ENCODE data around the gene GPR84. TPM values are rescaled to one million over a fixed set of nuclear protein-coding genes. Genes with fewer than 3 reads are reported as not detected.
"Not testable (repeated sequence)": the region's sequence is repeated elsewhere in the genome, so short reads cannot be mapped to it uniquely, and the experiment has no call there.

GPR84 gene
- total RNA-seq, 3 donors from 2014 or later: 0.13 to 0.49 TPM; not detected in 1

- no peak overlapping the region for H3K4me3 Mint-ChIP-seq
- peaks cover 16% of the 10 kb centered on the region for H3K4me1 Mint-ChIP-seq (ENCODE audit: low read depth)
- ATAC-seq (peak; percentile 95 to 96), DNase-seq (peak; percentile 86)
- H3K27me3 Mint-ChIP-seq (ENCODE audit: low read depth): no peaks in the 10 kb centered on the region
- no peaks in the 10 kb centered on the region for H3K9me3 Mint-ChIP-seq
- no peaks in the 10 kb centered on the region for H3K36me3 Mint-ChIP-seq (ENCODE audit: insufficient read depth)
These were observed 5.1 kb downstream of the GPR84 start for GRCh38 chr12:54358945-54359761.

- no peaks in the 10 kb centered on the region for H3K36me3 Mint-ChIP-seq (ENCODE audit: insufficient read depth)
- H3K9me3 Mint-ChIP-seq: no peaks in the 10 kb centered on the region
- ATAC-seq (peak in 1 of 2 donors; percentile 14), DNase-seq (peak; percentile 27)
- H3K4me3 Mint-ChIP-seq: no peak overlapping the region
- H3K4me1 Mint-ChIP-seq (ENCODE audit: low read depth): peaks cover 8% of the 10 kb centered on the region
- no peaks in the 10 kb centered on the region for H3K27me3 Mint-ChIP-seq (ENCODE audit: low read depth)
These were observed 5.9 kb downstream of the GPR84 start for GRCh38 chr12:54358191-54358944.

GRCh38 chr12:54357506-54358190, 6.6 kb downstream of the GPR84 start:
- Mint-ChIP-seq H3K27me3 (ENCODE audit: low read depth) (no peaks in the 10 kb centered on the region), H3K9me3 (no peaks in the 10 kb centered on the region), H3K36me3 (ENCODE audit: insufficient read depth) (no peaks in the 10 kb centered on the region), H3K4me3 (no peak overlapping the region), H3K4me1 (ENCODE audit: low read depth) (peaks cover 10% of the 10 kb centered on the region)
- no peak for DNase-seq
- no peak for ATAC-seq

DNA sequence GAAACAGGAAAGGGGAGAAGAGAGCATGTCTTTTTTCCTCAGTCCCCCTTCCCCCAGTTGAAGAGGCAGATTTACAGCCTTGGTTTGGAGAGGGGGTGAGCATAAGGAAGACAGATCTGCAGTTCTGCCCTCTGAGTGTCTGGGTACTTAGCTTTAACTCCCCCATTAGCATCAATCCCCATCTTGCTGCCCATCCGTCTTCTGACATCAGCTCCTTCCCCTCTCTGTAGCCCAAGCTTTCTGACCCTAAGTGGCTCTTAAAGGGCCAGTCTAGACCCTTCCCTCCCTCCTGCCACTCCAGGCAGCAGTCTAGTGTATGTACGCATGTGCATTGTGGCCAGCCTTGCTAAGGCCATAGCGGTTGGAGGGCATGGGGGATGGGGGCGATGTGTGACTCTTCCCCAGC, 7.3 kb downstream of the GPR84 start:
- H3K4me3 Mint-ChIP-seq: no peak overlapping the region
- DNase-seq (no peak), ATAC-seq (no peak)
- no peaks in the 10 kb centered on the region for H3K27me3 Mint-ChIP-seq (ENCODE audit: low read depth)
- H3K4me1 Mint-ChIP-seq (ENCODE audit: low read depth): peaks cover 17% of the 10 kb centered on the region
- no peaks in the 10 kb centered on the region for H3K9me3 Mint-ChIP-seq
- H3K36me3 Mint-ChIP-seq (ENCODE audit: insufficient read depth): peaks cover under 1% of the 10 kb centered on the region

DNA sequence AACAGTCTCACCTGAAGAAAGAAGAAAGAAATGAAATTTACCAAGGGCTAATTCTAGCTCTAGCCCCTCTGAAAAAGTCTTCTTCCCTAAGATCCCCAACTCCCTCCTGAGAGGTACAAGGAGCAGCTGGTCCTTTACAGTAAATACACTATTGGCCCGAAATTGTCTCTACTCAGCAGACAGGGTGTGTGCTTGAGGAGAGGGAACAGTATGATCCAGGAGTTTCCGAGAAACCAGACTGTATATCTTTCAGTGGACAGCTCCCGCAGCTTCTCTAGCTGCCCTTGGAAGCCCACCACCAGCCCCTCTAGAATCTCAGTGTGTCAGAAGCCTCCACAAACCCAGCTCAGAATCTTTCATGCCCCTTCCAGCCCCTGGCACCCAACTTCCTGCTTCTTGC, 8.1 kb downstream of the GPR84 start:
- no peak for ATAC-seq
- no peak for DNase-seq
- Mint-ChIP-seq H3K27me3 (ENCODE audit: low read depth) (no peaks in the 10 kb centered on the region), H3K36me3 (ENCODE audit: insufficient read depth) (peaks cover 7% of the 10 kb centered on the region), H3K9me3 (no peaks in the 10 kb centered on the region), H3K4me1 (ENCODE audit: low read depth) (peaks cover 24% of the 10 kb centered on the region), H3K4me3 (no peak overlapping the region)

DNA sequence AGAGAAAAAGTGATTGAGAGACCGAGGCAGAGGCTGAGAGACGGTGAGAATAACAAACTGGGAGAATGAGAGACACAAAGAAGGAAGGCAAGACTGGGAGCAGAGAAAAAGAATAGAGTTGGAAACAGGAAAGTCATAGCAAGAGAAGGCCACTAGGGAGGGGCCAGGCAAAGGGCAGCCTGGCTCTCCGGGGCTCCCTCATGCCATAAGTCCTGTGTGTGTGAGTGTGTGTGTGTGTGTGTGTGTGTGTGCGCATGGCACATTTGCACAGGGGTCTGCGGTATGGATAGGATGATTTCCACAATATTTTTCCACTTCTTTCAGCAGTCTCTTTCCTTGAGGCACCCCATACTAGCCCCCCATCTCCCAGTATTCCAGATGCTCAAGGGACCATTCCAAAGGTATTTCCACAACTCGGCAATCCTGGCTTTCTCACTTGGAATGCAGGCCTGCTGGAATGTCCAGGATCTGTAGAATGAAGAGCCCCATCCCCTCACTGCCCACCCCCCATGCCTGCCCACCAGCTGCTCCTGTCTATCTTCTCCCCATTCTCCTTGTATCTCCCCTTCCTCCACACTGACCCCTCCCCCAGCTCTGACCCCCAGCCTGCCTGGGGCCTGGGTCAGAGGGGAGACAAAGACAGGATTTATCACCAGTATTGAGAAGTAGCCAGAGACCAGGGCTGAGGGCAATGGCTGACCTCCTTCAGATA, 9.0 kb downstream of the GPR84 start:
- H3K4me3 Mint-ChIP-seq: no peak overlapping the region
- peaks cover 17% of the 10 kb centered on the region for H3K36me3 Mint-ChIP-seq (ENCODE audit: insufficient read depth)
- no peaks in the 10 kb centered on the region for H3K9me3 Mint-ChIP-seq
- ATAC-seq (no peak), DNase-seq (no peak)
- no peaks in the 10 kb centered on the region for H3K27me3 Mint-ChIP-seq (ENCODE audit: low read depth)
- peaks cover 19% of the 10 kb centered on the region for H3K4me1 Mint-ChIP-seq (ENCODE audit: low read depth)

- not testable (repeated sequence) for DNase-seq; H3K9me3 Mint-ChIP-seq; H3K27me3 Mint-ChIP-seq (ENCODE audit: low read depth); ATAC-seq; H3K4me3 Mint-ChIP-seq
- peaks cover 25% of the 10 kb centered on the region for H3K36me3 Mint-ChIP-seq (ENCODE audit: insufficient read depth)
- peaks cover 18% of the 10 kb centered on the region for H3K4me1 Mint-ChIP-seq (ENCODE audit: low read depth)
These were observed 10.0 kb downstream of the GPR84 start for GRCh38 chr12:54354271-54354670.

GRCh38 chr12:54352891-54353874, 11.1 kb downstream of the GPR84 start:
- ATAC-seq: no peak
- no peak for DNase-seq
- peaks cover 18% of the 10 kb centered on the region for H3K4me1 Mint-ChIP-seq (ENCODE audit: low read depth)
- peak overlapping the region; percentile 67 for H3K4me3 Mint-ChIP-seq
- peaks cover 29% of the 10 kb centered on the region for H3K36me3 Mint-ChIP-seq (ENCODE audit: insufficient read depth)
- no peaks in the 10 kb centered on the region for H3K27me3 Mint-ChIP-seq (ENCODE audit: low read depth)
- no peaks in the 10 kb centered on the region for H3K9me3 Mint-ChIP-seq

DNA sequence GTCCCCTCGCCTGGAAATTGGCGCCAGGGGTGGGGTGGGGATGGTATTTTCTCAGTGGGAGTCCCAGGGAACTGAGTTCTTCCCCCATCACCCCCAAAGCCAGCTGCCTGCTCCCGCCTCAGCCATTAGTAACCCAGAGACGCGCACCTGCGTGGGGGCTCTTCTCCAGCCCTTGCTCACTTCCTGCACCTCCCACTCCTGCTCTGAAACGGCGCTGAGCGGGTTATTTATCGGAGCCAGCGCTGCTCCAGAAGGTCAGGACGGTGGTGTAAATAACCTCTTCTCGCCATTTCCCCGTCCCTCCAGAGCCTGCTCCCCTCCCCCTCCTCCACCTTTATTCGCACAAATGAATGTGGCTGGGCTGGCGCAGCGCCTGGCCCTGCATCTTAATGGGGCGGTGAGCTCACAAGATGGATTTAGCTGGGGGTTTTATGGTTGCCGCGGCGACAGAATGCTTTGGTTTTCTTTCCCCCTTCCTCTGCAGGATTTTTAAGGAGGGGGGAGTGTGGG, 12.2 kb downstream of the GPR84 start:
- DNase-seq (peak; percentile 48), ATAC-seq (peak; percentile 84 to 85)
- Mint-ChIP-seq H3K27me3 (ENCODE audit: low read depth) (no peaks in the 10 kb centered on the region), H3K36me3 (ENCODE audit: insufficient read depth) (peaks cover 38% of the 10 kb centered on the region), H3K4me1 (ENCODE audit: low read depth) (peaks cover 18% of the 10 kb centered on the region), H3K4me3 (peak overlapping the region; percentile 67), H3K9me3 (no peaks in the 10 kb centered on the region)

GRCh38 chr12:54351341-54351740, 12.9 kb downstream of the GPR84 start:
- DNase-seq (no peak), ATAC-seq (no peak)
- Mint-ChIP-seq H3K4me3 (no peak overlapping the region), H3K9me3 (no peaks in the 10 kb centered on the region), H3K4me1 (ENCODE audit: low read depth) (peaks cover 18% of the 10 kb centered on the region), H3K27me3 (ENCODE audit: low read depth) (no peaks in the 10 kb centered on the region), H3K36me3 (ENCODE audit: insufficient read depth) (peaks cover 45% of the 10 kb centered on the region)

- no peaks in the 10 kb centered on the region for H3K9me3 Mint-ChIP-seq
- no peaks in the 10 kb centered on the region for H3K27me3 Mint-ChIP-seq (ENCODE audit: low read depth)
- no peak overlapping the region for H3K4me3 Mint-ChIP-seq
- H3K36me3 Mint-ChIP-seq (ENCODE audit: insufficient read depth): peaks cover 46% of the 10 kb centered on the region
- DNase-seq (no peak), ATAC-seq (no peak)
- peaks cover 18% of the 10 kb centered on the region for H3K4me1 Mint-ChIP-seq (ENCODE audit: low read depth)
These were observed 13.5 kb downstream of the GPR84 start for GRCh38 chr12:54350743-54351142.

DNA sequence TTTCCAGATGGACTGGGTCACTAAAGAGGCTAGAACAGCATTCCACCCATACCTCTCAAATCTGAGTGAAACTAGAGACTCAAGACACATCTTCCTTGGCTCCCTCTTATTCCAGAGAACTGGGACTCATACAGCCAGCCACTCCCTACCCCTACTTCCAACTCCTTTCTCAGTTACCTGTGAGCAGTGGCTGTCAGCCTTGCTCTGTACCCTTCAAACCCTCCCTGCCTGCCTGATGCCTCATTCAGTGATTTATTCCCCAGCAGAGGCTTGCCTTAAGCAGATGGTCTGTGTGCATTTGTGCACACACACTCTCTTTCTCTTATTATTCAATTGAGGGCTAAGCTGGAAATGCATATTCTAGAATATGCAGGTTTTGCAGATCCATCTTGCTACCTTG, 14.6 kb downstream of the GPR84 start:
- DNase-seq (no peak), ATAC-seq (no peak)
- Mint-ChIP-seq H3K9me3 (no peaks in the 10 kb centered on the region), H3K4me1 (ENCODE audit: low read depth) (peaks cover 18% of the 10 kb centered on the region), H3K27me3 (ENCODE audit: low read depth) (no peaks in the 10 kb centered on the region), H3K36me3 (ENCODE audit: insufficient read depth) (peaks cover 54% of the 10 kb centered on the region), H3K4me3 (no peak overlapping the region)

- Mint-ChIP-seq H3K36me3 (ENCODE audit: insufficient read depth) (peaks cover 54% of the 10 kb centered on the region), H3K4me1 (ENCODE audit: low read depth) (peaks cover 18% of the 10 kb centered on the region), H3K9me3 (no peaks in the 10 kb centered on the region), H3K4me3 (no peak overlapping the region), H3K27me3 (ENCODE audit: low read depth) (no peaks in the 10 kb centered on the region)
- ATAC-seq (no peak), DNase-seq (no peak)
These were observed 15.2 kb downstream of the GPR84 start for GRCh38 chr12:54349036-54349435.

Measured in activated T-cell treated with anti-CD3 and anti-CD28 coated beads, Interleukin-2, amount 50 U/mL, for 4 hours (primary cell).